Stimulated activated CD4-positive, alpha-beta T cell treated with anti-CD3 and anti-CD28 coated beads, Interleukin-15, amount 100 ng/mL, for 24 hours (primary cell): ENCODE data around the gene ABHD15.
A peak's percentile ranks its signal among the peaks of the same experiment; 100 is the strongest.

Source experiments
- DNase-seq: peaks from one replicate; pipeline ENCODE4 v3.0.0-alpha.2; 2020

Gene ABHD15

DNA sequence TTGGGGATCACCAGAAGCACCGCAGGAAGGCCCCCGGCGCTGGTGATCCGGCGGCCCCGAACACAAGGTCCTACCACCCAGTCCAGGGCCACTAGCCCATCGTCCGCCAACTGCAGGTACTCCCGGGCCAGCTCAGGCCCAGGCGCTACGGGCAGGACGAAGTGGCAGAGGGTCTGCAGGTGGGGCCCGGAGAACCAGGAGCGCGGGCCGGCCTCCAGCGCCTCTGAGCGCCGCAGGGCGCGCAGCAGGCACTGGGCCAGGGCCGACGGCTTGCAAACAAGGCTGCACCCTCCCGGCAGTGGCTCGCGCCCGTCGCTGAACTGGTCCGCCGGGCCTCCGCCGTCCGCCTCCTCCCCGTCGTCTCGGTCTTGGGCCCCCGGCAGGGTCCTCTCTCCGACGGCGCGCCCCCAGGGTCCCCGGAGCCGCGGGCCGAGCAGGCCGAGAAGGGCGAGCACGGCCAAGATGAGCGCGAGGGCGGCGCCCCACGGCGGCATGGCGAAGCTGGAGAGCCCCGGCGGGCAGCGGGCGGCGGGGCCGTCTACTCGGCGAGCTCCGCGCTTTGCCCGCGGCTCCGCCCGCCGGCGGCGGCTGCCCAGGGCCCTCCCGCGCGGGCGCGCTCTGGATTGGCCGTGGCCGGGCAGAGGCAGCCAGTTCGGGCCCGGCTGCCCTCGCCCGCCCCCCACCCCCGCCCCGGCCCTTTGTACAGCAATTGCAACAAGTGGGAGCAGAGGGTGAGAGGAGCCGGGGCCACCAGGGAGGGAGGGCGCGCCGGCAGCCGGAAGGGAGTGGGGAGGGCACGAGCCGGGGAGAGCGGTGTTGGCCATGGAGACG, at the start of gene ABHD15:
Gene ABHD15, minus strand, starts transcription at position 565 of the 831 bp plus-strand sequence. Its CDS starts 71 bp downstream, at position 494.
- peak; percentile 77 for DNase-seq

- peak; percentile 90 for DNase-seq
These were observed 48.9 kb upstream of the ABHD15 start for GRCh38 chr17:29615492-29616299.

- DNase-seq, result peak; percentile 73
These were observed 48.2 kb upstream of the ABHD15 start for GRCh38 chr17:29615048-29615385.

DNA sequence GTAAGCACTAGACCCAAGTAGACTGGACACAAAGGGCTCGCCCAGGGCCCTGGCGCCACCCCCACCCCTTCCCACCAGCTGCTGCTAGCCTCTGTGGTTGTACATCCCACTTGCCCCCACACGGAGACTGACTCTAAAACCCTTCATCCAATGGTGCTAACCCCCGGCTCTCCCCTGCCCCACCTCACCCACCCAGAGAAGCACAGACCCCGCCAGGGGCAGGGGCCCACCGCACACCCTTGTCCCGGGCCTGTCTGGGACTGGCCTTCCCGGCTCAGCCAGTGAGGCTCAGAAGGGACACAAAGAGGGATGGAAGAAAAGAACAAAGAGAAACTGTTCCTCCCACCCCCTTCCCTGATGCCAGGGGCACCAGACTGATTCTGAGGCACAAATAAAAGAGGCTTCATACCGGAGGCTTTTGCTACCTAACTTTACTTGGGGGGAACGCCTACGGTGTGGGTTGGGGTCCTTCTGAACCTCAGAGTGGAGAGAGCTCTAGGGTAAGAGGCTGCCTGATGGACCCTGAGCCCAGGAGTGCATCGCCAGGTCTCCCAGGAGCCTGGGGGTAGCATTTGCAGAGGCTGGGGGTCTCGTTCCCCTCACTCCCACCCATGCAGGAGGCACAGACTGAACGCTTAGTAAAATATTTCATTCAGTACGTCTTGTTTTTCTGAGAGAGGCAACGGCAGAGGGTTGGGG, 47.7 kb upstream of the ABHD15 start:
- no peak for DNase-seq

- DNase-seq, result no peak
These were observed 47.0 kb upstream of the ABHD15 start for GRCh38 chr17:29613856-29614255.

DNA sequence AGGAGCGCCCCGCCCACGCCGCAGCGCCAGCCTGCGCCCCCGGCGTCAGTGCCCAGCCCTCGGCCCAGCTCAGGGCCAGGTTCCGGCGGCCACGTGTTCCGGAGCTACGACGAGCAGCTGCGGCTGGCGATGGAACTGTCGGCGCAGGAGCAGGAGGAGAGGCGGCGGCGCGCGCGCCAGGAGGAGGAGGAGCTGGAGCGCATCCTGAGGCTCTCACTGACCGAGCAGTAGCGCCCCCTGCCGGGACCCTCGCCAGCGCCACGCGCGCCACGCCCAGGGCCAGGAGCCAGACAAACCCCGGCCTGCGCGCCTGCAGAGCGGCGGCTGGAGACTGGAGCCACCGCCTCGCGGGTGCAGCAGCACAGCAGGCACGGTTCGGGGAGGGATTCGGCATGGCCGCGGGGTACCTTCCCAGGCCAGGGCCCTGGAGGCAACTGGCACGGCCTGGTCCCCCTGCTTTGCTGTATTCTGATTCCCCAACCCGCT, 46.6 kb upstream of the ABHD15 start:
- DNase-seq, result peak; percentile 98

DNA sequence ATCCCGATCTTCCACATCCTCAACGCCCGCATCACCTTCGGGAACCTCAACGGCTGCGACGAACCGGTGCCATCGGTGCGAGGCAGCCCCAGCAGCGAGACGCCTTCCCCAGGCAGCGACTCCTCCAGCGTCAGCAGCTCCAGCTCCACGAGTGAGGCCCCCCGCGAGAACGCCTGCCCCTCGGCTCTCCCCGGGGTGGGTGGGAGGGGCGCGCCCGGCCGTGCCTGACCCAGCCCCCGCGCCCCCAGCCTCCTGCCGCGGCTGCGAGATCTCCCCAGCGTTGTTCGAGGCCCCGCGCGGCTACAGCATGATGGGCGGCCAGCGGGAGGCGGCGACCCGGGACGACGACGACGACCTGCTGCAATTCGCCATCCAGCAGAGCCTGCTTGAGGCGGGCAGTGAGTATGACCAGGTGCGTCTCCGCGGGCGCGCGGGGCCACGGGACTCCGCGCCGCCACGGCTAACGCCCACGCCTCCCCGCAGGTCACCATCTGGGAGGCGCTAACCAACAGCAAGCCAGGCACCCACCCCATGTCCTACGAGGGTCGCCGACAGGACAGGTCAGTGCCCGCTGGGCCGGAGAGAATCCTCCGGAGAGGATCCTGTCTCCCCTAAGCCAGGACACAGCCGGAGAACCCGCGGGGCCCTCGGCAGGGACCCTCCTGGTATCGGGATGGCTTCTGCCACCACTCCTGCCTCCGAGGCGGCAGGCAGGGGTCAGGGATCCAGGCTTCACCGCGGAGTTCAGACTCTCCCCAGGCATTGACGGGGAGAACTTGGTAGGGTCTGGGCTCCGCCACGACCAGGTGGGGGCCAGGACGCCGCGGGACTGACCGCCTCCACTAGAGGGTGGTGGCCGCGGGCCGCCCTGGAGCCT, 45.8 kb upstream of the ABHD15 start:
- peak; percentile 13 for DNase-seq

DNA sequence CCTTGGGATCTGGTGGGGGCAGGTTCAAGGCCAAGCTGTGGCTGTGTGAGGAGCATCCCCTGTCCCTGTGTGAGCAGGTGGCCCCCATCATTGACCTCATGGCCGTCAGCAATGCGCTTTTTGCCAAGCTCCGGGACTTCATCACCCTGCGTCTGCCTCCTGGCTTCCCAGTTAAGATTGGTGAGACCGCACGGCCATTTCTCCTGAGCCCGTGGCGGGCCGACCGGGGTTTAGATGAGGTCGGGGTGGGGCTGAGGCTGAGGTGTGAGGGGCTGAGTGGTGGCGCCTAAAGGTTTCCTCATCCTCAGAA, 45.2 kb upstream of the ABHD15 start:
- no peak for DNase-seq

DNA sequence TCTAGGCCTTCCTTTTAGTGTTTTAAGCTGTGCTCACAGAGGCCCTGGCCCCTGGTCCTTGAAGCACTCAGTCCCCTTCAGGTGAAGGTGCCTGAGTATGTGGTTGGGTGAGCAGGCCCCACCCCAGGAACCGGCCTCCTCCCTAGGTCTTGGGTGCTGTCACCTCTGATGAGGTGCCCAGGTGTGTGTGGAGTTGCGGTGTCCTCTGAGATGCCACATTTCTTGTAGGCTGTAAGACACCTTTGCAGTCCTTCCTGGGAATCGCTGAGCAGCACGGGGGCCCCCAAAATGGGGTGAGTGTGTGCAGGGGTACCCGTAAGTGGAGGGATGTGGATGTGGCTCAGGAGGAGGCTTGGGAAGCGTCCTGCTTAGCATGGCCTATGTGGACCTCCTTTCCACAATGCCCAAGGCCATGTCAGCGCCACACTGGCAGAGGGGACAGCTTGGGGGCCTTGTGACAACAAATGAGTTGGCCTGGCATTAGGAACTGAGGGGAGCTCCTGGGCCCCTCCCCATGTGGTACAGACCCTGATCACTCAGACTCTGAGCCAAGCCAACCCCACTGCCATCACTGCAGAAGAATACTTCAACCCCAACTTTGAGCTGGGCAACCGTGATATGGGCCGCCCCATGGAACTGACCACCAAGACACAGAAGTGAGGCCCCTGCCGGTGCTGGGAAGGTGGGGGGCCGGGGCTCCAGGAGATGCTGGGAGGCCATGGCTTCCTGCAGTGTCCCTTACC, 44.7 kb upstream of the ABHD15 start:
- no peak for DNase-seq

- DNase-seq, result no peak
These were observed 43.6 kb upstream of the ABHD15 start for GRCh38 chr17:29610395-29610794.

DNA sequence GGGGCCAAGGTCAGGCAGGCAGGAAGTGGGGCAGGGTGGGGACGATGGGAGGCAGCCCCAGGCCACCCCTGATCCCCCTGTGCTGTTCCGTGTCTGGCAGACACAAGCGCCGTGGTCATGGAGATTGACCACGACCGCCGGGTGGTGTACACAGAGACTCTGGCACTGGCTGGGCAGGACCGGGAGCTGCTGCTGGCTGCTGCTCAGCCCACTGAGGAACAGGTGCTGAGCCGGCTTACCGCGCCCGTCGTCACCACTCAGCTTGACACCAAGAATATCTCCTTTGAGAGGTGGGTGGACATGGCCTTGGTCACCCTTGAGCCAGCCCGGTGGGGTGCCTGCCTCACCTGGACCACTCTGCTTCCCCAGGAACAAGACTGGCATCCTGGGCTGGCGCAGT, 42.1 kb upstream of the ABHD15 start:
- no peak for DNase-seq

GRCh38 chr17:29607557-29608195, 40.8 kb upstream of the ABHD15 start:
- no peak for DNase-seq

- no peak for DNase-seq
These were observed 36.4 kb upstream of the ABHD15 start for GRCh38 chr17:29603109-29603674.

GRCh38 chr17:29597361-29598172, 30.7 kb upstream of the ABHD15 start:
- no peak for DNase-seq

DNA sequence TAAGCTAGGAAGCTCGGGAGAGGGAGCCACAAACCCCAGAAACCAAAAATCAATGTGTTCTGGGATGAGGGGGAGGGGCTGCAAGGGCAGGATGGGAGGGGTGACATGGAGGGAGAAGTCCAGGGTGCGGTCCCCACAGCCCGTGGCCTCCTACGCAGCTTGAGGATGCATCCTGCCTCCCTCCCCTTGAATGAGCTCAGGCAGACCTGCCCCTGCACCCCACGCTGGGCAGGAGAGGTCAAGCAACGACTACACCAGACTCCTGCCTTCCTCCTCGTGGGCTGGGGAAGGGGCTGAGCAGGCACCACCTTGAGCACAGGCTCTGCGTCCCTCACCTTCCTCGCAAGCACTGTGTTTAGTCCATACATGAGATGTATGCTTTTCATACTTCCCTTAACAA, 30.0 kb upstream of the ABHD15 start:
- no peak for DNase-seq

GRCh38 chr17:29595943-29596774, 29.3 kb upstream of the ABHD15 start:
- no peak for DNase-seq

DNA sequence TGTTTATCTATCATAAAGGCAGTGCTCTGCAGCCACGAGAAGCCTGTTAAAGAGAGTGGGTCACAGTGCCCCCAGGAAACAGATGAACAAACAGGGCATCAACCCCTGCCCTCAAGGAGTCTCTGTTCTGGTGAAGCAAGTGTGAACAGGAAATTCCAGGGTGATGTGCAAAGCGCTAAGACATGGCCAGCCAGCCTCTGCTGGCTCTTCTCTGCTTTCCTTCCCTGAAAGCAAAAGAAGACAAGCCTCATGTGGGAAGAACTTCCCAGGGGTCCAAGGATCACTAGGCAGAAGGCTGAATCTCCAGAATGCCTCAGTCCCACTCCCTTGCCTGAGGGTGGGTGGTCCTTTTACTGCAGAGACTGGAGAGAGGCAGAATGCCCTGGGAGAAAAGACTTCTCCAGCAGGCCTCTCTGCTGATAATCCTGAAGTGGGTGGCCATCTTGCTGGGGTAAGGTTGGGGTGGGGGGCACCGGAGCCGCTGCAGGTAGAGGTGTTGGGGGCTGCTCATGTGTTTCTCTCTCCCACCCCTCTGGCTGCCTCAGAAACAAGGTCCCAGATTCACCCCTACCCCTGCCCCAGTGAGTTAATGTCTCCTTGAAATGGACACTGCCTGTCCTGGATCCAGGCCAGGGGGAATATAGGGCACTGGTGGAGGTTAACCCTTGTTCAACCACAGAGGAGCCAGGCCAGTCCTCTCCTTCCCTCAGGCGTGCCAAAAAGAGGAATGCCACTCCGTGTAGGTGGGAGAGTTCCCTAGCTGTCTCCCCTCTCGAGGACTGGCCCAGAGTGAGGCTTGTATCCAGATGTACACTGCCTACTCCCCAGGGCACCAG, 28.5 kb upstream of the ABHD15 start:
- no peak for DNase-seq

DNA sequence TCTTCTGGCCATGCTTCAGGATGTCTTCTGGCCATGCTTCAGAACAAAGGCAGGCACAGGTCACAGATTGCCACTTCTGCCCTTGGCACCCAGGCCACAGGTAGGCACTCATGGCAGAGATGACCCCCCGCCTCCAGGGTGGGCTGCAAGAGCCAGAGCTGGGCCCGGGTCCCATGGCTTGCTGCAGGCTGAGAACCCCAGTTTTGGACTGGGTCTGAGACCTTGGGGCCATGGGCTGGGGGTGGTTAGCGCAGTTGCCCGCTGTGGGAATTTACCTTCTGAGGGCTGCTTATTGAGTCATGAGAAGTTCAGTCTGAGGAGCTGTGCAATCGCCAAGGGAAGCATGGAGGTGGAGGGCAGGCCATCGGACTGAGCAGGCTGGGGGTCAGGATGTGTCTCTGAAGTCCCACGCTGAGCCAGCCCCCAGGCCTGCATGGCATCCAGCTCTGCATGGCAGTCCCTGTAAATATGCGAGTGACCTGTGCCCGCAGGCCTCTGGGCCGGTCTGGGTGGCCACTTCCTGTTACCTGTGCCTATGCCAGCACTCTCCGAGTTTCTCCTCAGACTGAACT, 27.8 kb upstream of the ABHD15 start:
- no peak for DNase-seq
